ENCODE data around the gene MSH5.
"Not testable (repeated sequence)": the region's sequence is repeated elsewhere in the genome, so short reads cannot be mapped to it uniquely, and the experiment has no call there.

Gene MSH5

DNA sequence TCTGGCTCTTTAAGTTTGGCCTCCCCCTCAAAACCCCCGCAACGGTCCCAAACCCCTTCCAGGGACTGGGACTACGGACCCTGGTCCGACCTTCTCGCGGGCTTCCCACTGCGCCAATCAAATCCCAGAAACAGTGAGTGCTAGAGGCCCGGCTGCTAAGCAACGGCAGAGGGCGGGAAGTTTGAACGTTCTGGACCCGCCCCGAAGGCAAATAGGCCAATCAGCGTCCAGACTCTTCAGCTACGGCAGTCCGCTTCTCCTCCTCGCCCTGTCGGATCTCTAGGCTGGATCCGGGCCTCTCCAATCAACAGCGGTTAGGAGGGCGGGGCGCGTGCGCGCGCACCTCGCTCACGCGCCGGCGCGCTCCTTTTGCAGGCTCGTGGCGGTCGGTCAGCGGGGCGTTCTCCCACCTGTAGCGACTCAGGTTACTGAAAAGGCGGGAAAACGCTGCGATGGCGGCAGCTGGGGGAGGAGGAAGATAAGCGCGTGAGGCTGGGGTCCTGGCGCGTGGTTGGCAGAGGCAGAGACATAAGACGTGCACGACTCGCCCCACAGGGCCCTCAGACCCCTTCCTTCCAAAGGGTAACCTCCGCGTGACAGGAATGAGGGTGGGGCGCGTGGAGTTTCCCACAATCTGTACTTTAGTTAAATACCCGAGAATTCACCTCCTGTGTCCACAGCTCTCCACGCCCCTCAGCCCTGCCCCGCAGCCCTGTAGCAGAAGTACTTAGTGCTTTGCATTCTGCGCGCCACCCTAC is at the start of gene MSH5:
Gene MSH5, plus strand, starts transcription at position 367 of the 758 bp plus-strand sequence. CDS start 462 bp downstream, outside the sequence.
- peak; percentile 94 for DNase-seq

DNA sequence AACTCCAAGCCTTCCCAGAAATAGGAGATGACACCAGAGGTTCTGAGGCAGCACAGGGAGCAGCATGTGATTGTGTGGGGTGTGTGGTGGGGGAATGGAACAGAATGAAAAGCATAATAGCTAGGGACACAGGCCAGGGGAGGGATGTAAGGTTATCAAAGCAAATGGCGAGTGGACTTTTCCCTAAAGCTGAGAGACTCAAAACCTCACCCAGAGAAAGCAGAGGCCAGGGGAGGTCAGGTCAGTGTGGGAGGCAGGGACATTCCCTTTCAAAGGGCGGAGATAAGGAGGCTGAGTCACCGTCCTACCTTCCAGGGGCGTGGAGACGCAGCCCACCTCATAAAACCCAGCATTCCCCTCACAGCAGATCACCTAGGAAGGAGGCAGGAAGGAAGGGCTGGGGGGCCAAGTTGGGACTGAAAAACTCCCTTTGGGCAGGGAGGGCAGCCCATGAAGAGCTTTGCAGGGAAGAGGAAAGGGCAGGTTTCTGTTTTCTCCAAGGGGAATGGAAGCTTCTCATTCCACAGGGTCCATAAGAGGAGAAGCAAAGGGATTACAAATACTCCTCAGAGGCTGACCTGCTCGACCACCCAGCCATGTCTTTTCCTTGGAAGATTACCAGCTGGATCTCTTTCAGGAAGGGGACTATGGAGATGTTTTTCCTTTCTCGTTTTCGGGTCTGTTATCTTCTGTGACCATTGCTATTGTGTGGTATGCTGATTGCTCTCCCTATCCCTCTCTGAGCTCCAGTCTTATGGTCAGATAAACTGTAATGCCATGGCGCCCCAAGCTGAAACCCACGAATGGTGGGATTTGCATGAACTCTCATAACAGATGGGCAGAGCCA is 49.4 kb upstream of the MSH5 start:
- DNase-seq, result no peak

- no peak for DNase-seq
These were observed 48.7 kb upstream of the MSH5 start for GRCh38 chr6:31691078-31691463.

DNA sequence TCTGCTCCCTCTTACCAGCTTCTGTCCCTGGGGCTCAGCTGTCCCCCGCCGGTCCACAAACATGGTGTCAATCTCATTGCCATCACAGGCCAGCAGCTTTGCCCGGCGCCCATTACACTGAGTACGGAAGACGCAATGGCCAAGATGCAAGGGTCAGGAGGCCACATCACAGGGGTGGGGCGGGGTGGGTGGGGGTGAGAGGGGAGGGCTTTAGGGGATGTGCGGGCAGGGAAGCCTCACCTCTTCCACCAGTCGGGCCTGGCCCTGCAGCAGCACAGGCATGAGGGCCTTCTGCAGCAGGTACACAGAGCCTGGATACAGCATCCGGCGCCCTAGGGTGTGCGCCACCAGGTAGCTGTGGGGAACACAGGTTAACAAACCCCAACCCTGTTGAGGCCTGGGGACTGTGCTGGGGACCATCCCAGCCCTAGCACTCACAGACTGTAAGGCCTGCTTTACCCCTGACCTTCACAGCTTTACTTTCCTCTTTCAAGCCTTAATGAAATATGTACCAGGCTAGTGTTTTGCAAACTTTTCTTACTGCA is 48.2 kb upstream of the MSH5 start:
- DNase-seq, result no peak

- DNase-seq, result no peak
These were observed 47.5 kb upstream of the MSH5 start for GRCh38 chr6:31692353-31692752.

- DNase-seq, result no peak
These were observed 46.9 kb upstream of the MSH5 start for GRCh38 chr6:31692886-31693285.

DNA sequence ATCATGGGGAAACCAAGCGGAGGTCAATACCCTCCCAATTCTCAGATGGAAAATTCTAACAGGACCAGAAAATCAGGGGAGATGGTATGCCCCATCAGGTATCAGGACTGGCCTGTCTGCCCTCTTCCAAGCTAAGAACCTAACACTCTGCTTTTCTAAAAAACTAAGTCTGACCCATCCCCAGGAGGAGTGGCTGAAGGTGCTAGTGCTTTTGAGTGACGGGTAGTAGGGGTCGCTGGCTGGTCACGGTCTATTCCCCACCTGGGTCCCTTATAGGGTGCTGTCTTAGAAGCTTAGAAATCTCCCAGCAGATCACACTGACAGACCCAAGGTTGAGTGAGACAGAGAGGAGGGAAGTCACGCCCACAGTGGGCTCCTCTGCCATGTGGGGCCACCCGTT is 46.3 kb upstream of the MSH5 start:
- no peak for DNase-seq

- no peak for DNase-seq
These were observed 42.2 kb upstream of the MSH5 start for GRCh38 chr6:31697555-31697954.

GRCh38 chr6:31700740-31701401 is 38.9 kb upstream of the MSH5 start:
- DNase-seq, result no peak

DNA sequence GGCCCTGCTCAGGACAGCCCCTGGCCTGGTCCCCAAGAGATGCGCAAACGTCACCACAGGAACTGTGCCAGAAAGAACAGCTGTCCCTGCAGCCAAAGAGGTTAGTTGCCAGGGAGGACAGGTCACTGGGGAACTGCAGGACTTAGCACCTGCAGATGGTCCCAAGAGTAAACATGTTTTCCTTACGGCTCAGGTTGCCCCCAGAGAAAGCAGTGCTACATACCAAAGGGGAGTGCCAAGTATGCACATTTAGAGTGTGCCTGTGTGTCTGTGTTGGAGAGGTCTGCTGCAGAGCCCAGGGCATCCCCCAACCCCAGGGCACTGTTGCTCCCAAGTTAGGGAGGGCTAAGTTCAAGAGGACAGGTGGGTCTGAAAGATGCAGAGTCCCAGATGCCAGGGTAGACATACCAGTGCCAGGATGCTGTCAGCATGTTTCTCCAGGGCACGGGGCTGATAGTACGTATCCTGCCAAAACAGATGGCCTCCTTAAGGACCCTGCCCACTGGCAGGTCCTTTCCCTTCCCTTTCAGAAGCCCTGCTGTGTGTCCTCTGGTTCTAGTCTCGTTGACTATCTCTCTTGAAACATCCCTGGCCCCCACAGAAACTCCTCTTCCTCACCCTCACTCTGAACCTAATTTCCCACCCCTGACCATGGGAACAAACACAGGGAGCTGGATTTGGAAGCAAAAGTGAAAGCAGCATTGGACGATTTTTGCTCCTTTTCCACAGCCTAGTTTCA is 38.0 kb upstream of the MSH5 start:
- DNase-seq, result no peak

GRCh38 chr6:31702405-31702818 is 37.4 kb upstream of the MSH5 start:
- peak; percentile 33 for DNase-seq

- peak; percentile 98 for DNase-seq
These were observed 36.7 kb upstream of the MSH5 start, which contains the start of gene ABHD16A for GRCh38 chr6:31702819-31703716. TSS of gene ABHD16A (minus strand) at chr6:31703324. CDS start at chr6:31703281, 43 bp downstream.

- no peak for DNase-seq
These were observed 33.9 kb upstream of the MSH5 start for GRCh38 chr6:31705931-31706330.

GRCh38 chr6:31706599-31706998 is 33.2 kb upstream of the MSH5 start, which contains the start of gene LY6G6F:
TSS of gene LY6G6F (plus strand) at chr6:31706866. CDS start at chr6:31706907, 41 bp downstream.
- no peak for DNase-seq

DNA sequence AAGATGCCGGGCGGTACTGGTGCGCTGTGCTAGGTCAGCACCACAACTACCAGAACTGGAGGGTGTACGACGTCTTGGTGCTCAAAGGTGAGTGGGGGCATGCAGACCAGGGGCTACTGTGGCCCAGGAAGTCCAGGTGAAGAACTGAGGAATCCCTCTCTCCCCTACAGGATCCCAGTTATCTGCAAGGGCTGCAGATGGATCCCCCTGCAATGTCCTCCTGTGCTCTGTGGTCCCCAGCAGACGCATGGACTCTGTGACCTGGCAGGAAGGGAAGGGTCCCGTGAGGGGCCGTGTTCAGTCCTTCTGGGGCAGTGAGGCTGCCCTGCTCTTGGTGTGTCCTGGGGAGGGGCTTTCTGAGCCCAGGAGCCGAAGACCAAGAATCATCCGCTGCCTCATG is 32.1 kb upstream of the MSH5 start:
- DNase-seq, result no peak

- DNase-seq, result no peak
These were observed 31.6 kb upstream of the MSH5 start for GRCh38 chr6:31708224-31708623.

DNA sequence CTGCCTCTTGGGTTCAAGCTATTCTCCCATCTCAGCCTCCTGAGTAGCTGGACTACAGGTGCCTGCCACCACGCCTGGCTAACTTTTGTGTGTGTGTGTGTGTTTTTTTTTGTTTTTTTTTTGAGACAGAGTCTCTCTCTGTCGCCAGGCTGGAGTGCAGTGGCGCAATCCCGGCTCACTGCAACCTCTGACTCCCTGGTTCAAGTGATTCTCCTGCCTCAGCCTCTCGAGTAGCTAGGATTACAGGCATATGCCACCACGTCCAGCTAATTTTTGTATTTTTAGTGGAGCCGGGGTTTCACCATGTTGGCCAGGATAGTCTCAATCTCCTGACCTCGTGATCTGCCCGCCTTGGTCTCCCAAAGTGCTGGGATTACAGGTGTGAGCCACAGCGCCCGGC is 30.6 kb upstream of the MSH5 start:
- DNase-seq, result not testable (repeated sequence)

GRCh38 chr6:31710523-31711219 is 29.1 kb upstream of the MSH5 start:
- no peak for DNase-seq

DNA sequence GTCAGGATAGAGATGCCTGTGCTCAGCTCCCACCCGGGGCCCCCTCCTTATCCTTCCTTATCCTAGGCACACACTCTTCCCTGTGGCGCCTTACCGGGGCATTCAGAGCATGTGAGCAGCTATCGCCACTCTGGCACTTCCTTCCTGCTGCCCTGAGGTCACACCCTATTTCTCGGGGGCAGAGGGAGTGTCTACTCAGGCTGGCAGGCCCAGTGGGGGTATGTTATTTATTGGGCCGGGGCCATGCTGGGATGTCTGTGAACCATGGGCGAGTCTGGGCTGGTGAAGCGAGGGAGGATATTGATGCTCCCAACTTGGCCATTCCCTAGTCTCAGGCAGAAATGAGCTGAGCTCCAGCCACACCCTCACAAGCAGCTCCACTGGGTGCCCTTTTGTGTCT is 28.6 kb upstream of the MSH5 start:
- DNase-seq, result no peak

GRCh38 chr6:31712296-31712695 is 27.5 kb upstream of the MSH5 start:
- DNase-seq, result no peak

GRCh38 chr6:31713465-31713864 is 26.3 kb upstream of the MSH5 start:
- DNase-seq, result no peak
